Measurements from ENCODE around the gene VAT1L.
"Not testable (repeated sequence)": the region's sequence is repeated elsewhere in the genome, so short reads cannot be mapped to it uniquely, and the experiment has no call there.

Gene VAT1L

DNA sequence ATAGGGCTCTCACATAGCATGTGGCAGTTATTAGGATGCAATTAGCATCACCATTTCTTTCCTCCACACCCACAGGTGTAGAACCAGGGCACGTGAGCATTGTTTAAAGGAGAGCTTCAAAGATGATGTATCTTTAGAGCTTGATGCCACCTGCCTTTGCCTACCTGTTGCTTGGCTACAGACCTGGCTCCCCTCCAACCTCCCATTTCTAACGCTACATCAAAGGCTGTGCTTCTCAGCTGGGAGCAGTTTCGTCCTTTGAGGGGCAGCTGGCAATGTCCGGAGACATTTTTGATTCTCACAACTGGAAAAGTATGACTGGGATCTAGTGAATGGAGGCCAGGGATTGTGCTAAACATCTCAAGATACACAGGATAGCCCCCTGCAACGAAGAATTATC, 155.4 kb downstream of the VAT1L start:
- Mint-ChIP-seq H3K27me3 (peaks cover 6% of the 10 kb centered on the region), H3K9me3 (no peaks in the 10 kb centered on the region)
- no peak for DNase-seq

GRCh38 chr16:77944631-77945030, 156.3 kb downstream of the VAT1L start:
- ATAC-seq (no peak), DNase-seq (no peak)
- H3K27ac Mint-ChIP-seq, result no peak overlapping the region
- H3K27me3 Mint-ChIP-seq, result peaks cover 10% of the 10 kb centered on the region
- no peaks in the 10 kb centered on the region for H3K9me3 Mint-ChIP-seq
- H3K36me3 Mint-ChIP-seq (ENCODE audit: low read depth), result no peaks in the 10 kb centered on the region
- no peaks in the 10 kb centered on the region for H3K4me1 Mint-ChIP-seq
- no peak overlapping the region for H3K4me3 Mint-ChIP-seq

More for the DNA sequence above, 155.4 kb downstream of the VAT1L start:
- no peak for ATAC-seq
- no peaks in the 10 kb centered on the region for H3K4me1 Mint-ChIP-seq
- H3K27ac Mint-ChIP-seq, result no peak overlapping the region
- no peak overlapping the region for H3K4me3 Mint-ChIP-seq
- no peaks in the 10 kb centered on the region for H3K36me3 Mint-ChIP-seq (ENCODE audit: low read depth)

GRCh38 chr16:77945126-77945525, 156.8 kb downstream of the VAT1L start:
- Mint-ChIP-seq H3K27ac (no peak overlapping the region), H3K4me1 (no peaks in the 10 kb centered on the region), H3K9me3 (no peaks in the 10 kb centered on the region), H3K27me3 (peaks cover 10% of the 10 kb centered on the region), H3K36me3 (ENCODE audit: low read depth) (no peaks in the 10 kb centered on the region), H3K4me3 (no peak overlapping the region)
- no peak for DNase-seq
- no peak for ATAC-seq

DNA sequence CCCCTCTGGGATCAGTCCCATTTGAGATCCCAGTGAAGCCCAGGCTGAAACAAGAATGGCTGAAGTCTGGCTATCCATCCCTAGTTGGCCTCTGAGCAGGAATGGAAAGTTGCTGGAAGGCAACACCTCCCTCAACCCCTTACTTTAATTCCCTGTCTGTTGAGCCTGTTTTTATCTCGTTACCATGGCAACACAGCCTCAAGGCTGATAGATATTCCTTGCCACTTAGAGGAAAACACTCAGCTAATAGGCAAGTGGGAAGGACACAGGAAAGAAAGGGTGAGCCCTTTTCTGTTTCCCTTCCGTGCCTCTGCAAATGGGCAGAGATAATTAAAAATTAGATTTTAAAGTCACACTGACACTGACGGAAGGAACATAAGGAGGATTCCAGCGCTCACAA, 158.5 kb downstream of the VAT1L start:
- Mint-ChIP-seq H3K27me3 (peaks cover 10% of the 10 kb centered on the region), H3K4me1 (no peaks in the 10 kb centered on the region), H3K4me3 (no peak overlapping the region), H3K9me3 (no peaks in the 10 kb centered on the region), H3K27ac (no peak overlapping the region), H3K36me3 (ENCODE audit: low read depth) (no peaks in the 10 kb centered on the region)
- no peak for DNase-seq
- ATAC-seq, result no peak

- DNase-seq; H3K9me3 Mint-ChIP-seq; H3K36me3 Mint-ChIP-seq (ENCODE audit: low read depth); H3K27ac Mint-ChIP-seq; ATAC-seq; H3K4me1 Mint-ChIP-seq; H3K4me3 Mint-ChIP-seq: not testable (repeated sequence)
- H3K27me3 Mint-ChIP-seq, result peaks cover 10% of the 10 kb centered on the region
Observed at GRCh38 chr16:77947590-77947989, 159.2 kb downstream of the VAT1L start.

GRCh38 chr16:77948835-77949234, 160.5 kb downstream of the VAT1L start:
- Mint-ChIP-seq H3K9me3 (no peaks in the 10 kb centered on the region), H3K4me1 (no peaks in the 10 kb centered on the region), H3K27ac (no peak overlapping the region), H3K4me3 (no peak overlapping the region), H3K36me3 (ENCODE audit: low read depth) (no peaks in the 10 kb centered on the region), H3K27me3 (peaks cover 10% of the 10 kb centered on the region)
- DNase-seq (no peak), ATAC-seq (no peak)

- no peak for DNase-seq
Observed at GRCh38 chr16:77949445-77949844, 161.1 kb downstream of the VAT1L start.

GRCh38 chr16:77951788-77952187, 163.4 kb downstream of the VAT1L start:
- H3K36me3 Mint-ChIP-seq (ENCODE audit: low read depth), result no peaks in the 10 kb centered on the region
- no peak for DNase-seq
- no peak overlapping the region for H3K27ac Mint-ChIP-seq

More at GRCh38 chr16:77949445-77949844, 161.1 kb downstream of the VAT1L start:
- H3K4me3 Mint-ChIP-seq, result no peak overlapping the region
- H3K27me3 Mint-ChIP-seq, result peaks cover 10% of the 10 kb centered on the region
- no peaks in the 10 kb centered on the region for H3K9me3 Mint-ChIP-seq
- no peak for ATAC-seq
- no peaks in the 10 kb centered on the region for H3K36me3 Mint-ChIP-seq (ENCODE audit: low read depth)
- H3K27ac Mint-ChIP-seq, result no peak overlapping the region
- H3K4me1 Mint-ChIP-seq, result no peaks in the 10 kb centered on the region

DNA sequence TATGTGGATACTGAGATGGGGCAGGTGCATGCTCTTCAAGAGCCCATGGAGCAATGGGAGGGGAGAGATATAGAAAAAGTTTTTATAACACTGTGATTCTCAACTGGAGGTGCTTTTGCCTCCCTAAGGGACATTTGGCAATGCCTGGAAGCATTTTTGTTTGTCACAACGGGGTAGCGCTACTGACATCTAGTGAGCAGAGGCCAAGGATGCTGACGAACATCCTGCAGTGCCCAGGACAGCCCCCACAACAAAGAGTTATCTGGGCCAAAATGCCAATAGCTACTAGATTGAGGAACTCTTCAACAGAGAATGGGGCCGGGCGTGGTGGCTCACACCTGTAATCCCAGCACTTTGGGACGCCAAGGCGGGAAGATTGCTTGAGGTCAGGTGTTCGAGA, 166.8 kb downstream of the VAT1L start:
- H3K9me3 Mint-ChIP-seq, result no peaks in the 10 kb centered on the region
- H3K27ac Mint-ChIP-seq, result no peak overlapping the region
- no peaks in the 10 kb centered on the region for H3K4me1 Mint-ChIP-seq
- peaks cover 2% of the 10 kb centered on the region for H3K27me3 Mint-ChIP-seq
- ATAC-seq (no peak), DNase-seq (no peak)
- no peaks in the 10 kb centered on the region for H3K36me3 Mint-ChIP-seq (ENCODE audit: low read depth)
- H3K4me3 Mint-ChIP-seq, result no peak overlapping the region

More at GRCh38 chr16:77951788-77952187, 163.4 kb downstream of the VAT1L start:
- ATAC-seq, result no peak
- peaks cover 8% of the 10 kb centered on the region for H3K27me3 Mint-ChIP-seq
- no peak overlapping the region for H3K4me3 Mint-ChIP-seq
- no peaks in the 10 kb centered on the region for H3K4me1 Mint-ChIP-seq
- H3K9me3 Mint-ChIP-seq, result no peaks in the 10 kb centered on the region

DNA sequence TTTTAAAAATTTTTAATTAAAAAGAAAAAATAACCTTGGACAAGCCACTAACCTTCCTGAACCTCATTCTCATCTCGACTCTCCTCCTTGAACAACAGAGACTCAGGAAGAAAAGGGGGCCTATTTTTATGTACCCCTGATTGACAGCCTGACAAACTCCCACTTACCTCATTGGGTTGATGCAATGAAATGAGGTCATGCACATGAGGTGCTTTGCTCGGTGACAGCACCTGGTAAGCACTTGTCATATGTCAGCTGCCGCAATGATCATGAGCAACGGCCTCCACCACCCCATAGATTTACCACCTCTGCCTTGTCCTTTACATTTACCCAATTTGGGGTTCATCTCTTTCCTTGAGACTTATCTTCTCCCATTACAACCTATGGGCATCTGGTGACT, 167.9 kb downstream of the VAT1L start:
- H3K36me3 Mint-ChIP-seq (ENCODE audit: low read depth), result no peaks in the 10 kb centered on the region
- no peaks in the 10 kb centered on the region for H3K9me3 Mint-ChIP-seq
- ATAC-seq, result no peak
- no peaks in the 10 kb centered on the region for H3K4me1 Mint-ChIP-seq
- H3K27ac Mint-ChIP-seq, result no peak overlapping the region
- no peak for DNase-seq
- peaks cover 3% of the 10 kb centered on the region for H3K27me3 Mint-ChIP-seq
- H3K4me3 Mint-ChIP-seq, result no peak overlapping the region

- Mint-ChIP-seq H3K4me1 (no peaks in the 10 kb centered on the region), H3K27me3 (peaks cover 15% of the 10 kb centered on the region), H3K27ac (no peak overlapping the region), H3K4me3 (no peak overlapping the region), H3K36me3 (ENCODE audit: low read depth) (no peaks in the 10 kb centered on the region), H3K9me3 (no peaks in the 10 kb centered on the region)
- no peak for ATAC-seq
- no peak for DNase-seq
Observed at GRCh38 chr16:77960766-77961165, 172.4 kb downstream of the VAT1L start.

GRCh38 chr16:77961814-77962213, 173.4 kb downstream of the VAT1L start:
- Mint-ChIP-seq H3K36me3 (ENCODE audit: low read depth) (no peaks in the 10 kb centered on the region), H3K9me3 (no peaks in the 10 kb centered on the region), H3K4me3 (no peak overlapping the region), H3K4me1 (no peaks in the 10 kb centered on the region), H3K27ac (no peak overlapping the region), H3K27me3 (peaks cover 15% of the 10 kb centered on the region)
- DNase-seq (no peak), ATAC-seq (no peak)

- H3K9me3 Mint-ChIP-seq, result no peaks in the 10 kb centered on the region
- H3K27ac Mint-ChIP-seq, result no peak overlapping the region
- no peak for ATAC-seq
- H3K4me1 Mint-ChIP-seq, result no peaks in the 10 kb centered on the region
- H3K27me3 Mint-ChIP-seq, result peaks cover 15% of the 10 kb centered on the region
- H3K4me3 Mint-ChIP-seq, result no peak overlapping the region
- no peak for DNase-seq
- no peaks in the 10 kb centered on the region for H3K36me3 Mint-ChIP-seq (ENCODE audit: low read depth)
Observed at GRCh38 chr16:77962689-77963088, 174.3 kb downstream of the VAT1L start.

DNA sequence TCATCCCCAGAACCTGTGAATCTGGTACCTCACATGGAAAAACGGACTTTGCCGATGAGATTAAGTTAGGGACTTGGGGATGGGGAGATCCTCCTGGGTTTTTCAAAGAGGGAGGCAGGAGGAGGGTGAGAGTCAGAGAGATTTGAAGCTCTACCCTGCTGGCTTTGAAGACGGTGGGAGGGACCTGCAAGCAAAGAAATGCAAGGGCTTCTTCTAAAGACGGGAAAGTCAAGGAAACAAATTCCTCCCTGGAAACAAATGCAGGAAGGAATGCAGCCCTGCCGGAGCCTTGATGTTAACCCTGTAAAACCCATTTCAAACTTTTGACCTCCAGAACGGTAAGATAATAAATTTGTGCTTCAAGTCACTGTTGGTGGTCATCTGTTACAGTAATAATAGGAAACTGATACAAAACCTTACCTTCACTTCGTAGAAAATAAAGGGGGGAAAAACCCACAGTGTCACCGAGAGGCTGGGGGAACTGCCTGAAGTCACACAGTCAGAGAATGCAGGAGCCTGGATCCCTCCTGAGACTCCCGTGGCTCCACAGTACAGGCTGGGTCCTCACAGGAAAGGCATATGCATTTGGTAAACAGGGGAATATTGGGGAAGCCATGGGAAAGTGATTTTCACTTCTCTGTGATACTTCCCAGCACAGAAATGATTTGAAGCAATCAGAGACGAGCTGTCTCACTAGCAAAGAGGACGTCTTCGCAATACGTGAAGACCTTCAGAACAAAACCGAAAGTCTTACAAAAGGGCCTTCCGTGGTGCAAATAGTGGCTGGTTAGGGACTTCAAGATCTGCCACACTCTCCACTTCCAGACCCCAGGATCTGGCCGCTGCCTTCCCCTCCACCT, 175.1 kb downstream of the VAT1L start:
- H3K4me1 Mint-ChIP-seq, result no peaks in the 10 kb centered on the region
- no peak for DNase-seq
- no peak overlapping the region for H3K4me3 Mint-ChIP-seq
- H3K27me3 Mint-ChIP-seq, result peaks cover 15% of the 10 kb centered on the region
- no peak for ATAC-seq
- H3K36me3 Mint-ChIP-seq (ENCODE audit: low read depth), result no peaks in the 10 kb centered on the region
- no peaks in the 10 kb centered on the region for H3K9me3 Mint-ChIP-seq
- H3K27ac Mint-ChIP-seq, result no peak overlapping the region

DNA sequence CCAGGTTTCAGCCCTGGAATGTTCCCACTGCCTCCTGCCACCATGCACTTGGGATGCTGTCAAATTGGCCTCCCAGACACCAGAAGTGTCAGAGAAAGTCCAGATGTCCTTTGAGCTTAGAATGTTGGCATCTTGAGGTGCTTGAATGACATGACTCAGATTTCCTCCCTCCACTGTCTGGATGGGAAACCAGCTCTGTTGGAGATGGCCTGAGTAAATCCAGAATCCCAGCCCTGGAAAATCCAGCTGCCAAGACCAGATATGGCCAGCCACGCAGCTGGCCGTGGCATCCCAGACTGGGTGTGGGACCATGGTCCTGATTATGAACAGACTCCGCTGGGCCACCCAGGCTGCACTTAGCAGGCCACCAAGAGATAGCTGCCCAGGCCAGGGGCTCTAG, 177.0 kb downstream of the VAT1L start:
- no peak overlapping the region for H3K4me3 Mint-ChIP-seq
- no peaks in the 10 kb centered on the region for H3K9me3 Mint-ChIP-seq
- H3K4me1 Mint-ChIP-seq, result no peaks in the 10 kb centered on the region
- no peaks in the 10 kb centered on the region for H3K36me3 Mint-ChIP-seq (ENCODE audit: low read depth)
- no peak for DNase-seq
- ATAC-seq, result no peak
- H3K27ac Mint-ChIP-seq, result no peak overlapping the region
- H3K27me3 Mint-ChIP-seq, result peaks cover 12% of the 10 kb centered on the region
